Lung (tissue), 12 donors: ENCODE measurements around the gene STARD8. TPM values are rescaled to one million over a fixed set of nuclear protein-coding genes. Genes with fewer than 3 reads are reported as not detected.
"Not testable (repeated sequence)": the region's sequence is repeated elsewhere in the genome, so short reads cannot be mapped to it uniquely, and the experiment has no call there.

ENCODE experiments used
- ATAC-seq: fragments of 200-7000 bp; cut with Tn5 transposase; one replicate; pipeline ENCODE4 v1.9.1; 2020; ENCODE audit warnings: moderate number of reproducible peaks; ENCODE audit not compliant: insufficient read depth, low FRiP score
- DNase-seq, 3 donors: peaks; one replicate each; pipeline ENCODE4 v3.0.0-alpha.2; 2013 to 2017
- H3K27ac ChIP-seq, 2 donors: one replicate each; pipeline ENCODE4 v1.5.1; 2013; ENCODE audit warnings: mild to moderate bottlenecking in 2 of 2, moderate library complexity in 2 of 2, control low read depth in 1 of 2, inconsistent platforms in 1 of 2, low read depth in 1 of 2, low read length in 1 of 2
- H3K27me3 ChIP-seq, 3 donors: one replicate each; pipeline ENCODE4 v1.5.1; 2013; ENCODE audit warnings: low read length in 2 of 3; ENCODE audit not compliant: control insufficient read depth in 3 of 3, insufficient read depth in 3 of 3
- H3K36me3 ChIP-seq, 4 donors: one replicate each; pipeline ENCODE4 v1.5.1; 2013; ENCODE audit warnings: low read length in 4 of 4, mild to moderate bottlenecking in 1 of 4, moderate library complexity in 1 of 4; ENCODE audit not compliant: control insufficient read depth in 4 of 4, insufficient read depth in 4 of 4
- H3K4me1 ChIP-seq, 5 donors: one replicate each; pipeline ENCODE4 v1.5.1; 2013; ENCODE audit warnings: low read length in 5 of 5, mild to moderate bottlenecking in 2 of 5, moderate library complexity in 1 of 5; ENCODE audit not compliant: control insufficient read depth in 5 of 5, insufficient read depth in 5 of 5
- H3K4me3 ChIP-seq: one replicate; pipeline ENCODE4 v1.5.1; 2013; ENCODE audit warnings: mild to moderate bottlenecking, control low read depth, moderate library complexity
- H3K9ac ChIP-seq, 2 donors: one replicate each; pipeline ENCODE4 v1.5.1; 2013; ENCODE audit warnings: low read length in 2 of 2, control low read depth in 1 of 2; ENCODE audit not compliant: insufficient read depth in 1 of 2
- H3K9me3 ChIP-seq, 4 donors: one replicate each; pipeline ENCODE4 v1.5.1; 2013; ENCODE audit warnings: low read length in 3 of 4, mild to moderate bottlenecking in 1 of 4, moderate library complexity in 1 of 4; ENCODE audit not compliant: control insufficient read depth in 4 of 4, insufficient read depth in 3 of 4
- WGBS, 2 donors: extraction: QIAGEN DNeasy Blood & Tissue Kit; methylation state at CpG; one replicate each; pipeline ENCODE4 v1.1.7; 2013; 5-methylcytosine and 5-hydroxymethylcytosine counted together
- polyA plus RNA-seq, 2 donors: library from polyadenylated mRNA; stranded (reverse); fragments of 200-250 nt; gene quantifications; one replicate each; pipeline ENCODE4 v1.2.1, GENCODE V29; 2013
- total RNA-seq, 2 donors: library from RNA; depleted of rRNA in 1 of 2; stranded (reverse); fragments of >200 nt in 1 of 2; gene quantifications; one replicate each; pipeline ENCODE4 v1.2.1, GENCODE V29; 2014 to 2021
- TF ChIP-seq, protein P1 (sequence below): IDR thresholded peaks from 2 replicates; pipeline ENCODE4 v1.5.1; 2012; ENCODE audit warnings: mild to moderate bottlenecking; ENCODE audit errors: control extremely low read depth, extremely low read depth
- donor health status: control.
- donor health status: control.
- donor health status: Bipolar disorder and iron deficiency.
- donor health status: healthy.
- donor health status: DM: yes; HTN: yes; CAD: no.

STARD8 gene
- total and polyA plus RNA-seq, 4 donors = 5.7 to 20.2 (median 18.5) TPM

DNA sequence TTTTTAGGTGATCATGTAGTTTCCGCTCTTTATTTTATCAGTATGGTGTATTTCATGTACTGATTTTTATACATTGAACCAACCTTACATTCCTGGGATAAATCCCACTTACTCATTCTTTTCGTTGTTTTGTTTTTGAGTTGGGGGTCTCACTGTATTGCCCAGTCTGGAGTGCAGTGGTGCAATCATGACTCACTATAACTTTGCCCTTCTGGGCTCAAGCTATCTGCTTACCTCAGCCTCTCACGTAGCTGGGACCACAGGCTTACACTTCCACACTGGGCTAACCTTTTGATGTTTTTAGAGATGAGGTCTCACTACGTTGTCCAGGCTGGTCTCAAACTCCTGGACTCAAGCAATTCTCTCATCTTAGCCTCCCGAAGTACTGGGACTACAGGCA is 19.5 kb upstream of the STARD8 start:
- Histone ChIP-seq H3K27me3 (no peaks in the 10 kb centered on the region), H3K36me3 (no peaks in the 10 kb centered on the region), H3K9ac (no peak overlapping the region), H3K9me3 (peaks cover 0 to 2% (median 0%) of the 10 kb centered on the region in 4 donors), H3K27ac (no peak overlapping the region), H3K4me1 (no peaks in the 10 kb centered on the region), H3K4me3 (no peak overlapping the region)
- no peak for ATAC-seq
- 80 to 97% methylated on average over 5 of the region's 5 CpGs for WGBS, 2 donors
- DNase-seq = no peak
- TF ChIP-seq, protein P1, sequence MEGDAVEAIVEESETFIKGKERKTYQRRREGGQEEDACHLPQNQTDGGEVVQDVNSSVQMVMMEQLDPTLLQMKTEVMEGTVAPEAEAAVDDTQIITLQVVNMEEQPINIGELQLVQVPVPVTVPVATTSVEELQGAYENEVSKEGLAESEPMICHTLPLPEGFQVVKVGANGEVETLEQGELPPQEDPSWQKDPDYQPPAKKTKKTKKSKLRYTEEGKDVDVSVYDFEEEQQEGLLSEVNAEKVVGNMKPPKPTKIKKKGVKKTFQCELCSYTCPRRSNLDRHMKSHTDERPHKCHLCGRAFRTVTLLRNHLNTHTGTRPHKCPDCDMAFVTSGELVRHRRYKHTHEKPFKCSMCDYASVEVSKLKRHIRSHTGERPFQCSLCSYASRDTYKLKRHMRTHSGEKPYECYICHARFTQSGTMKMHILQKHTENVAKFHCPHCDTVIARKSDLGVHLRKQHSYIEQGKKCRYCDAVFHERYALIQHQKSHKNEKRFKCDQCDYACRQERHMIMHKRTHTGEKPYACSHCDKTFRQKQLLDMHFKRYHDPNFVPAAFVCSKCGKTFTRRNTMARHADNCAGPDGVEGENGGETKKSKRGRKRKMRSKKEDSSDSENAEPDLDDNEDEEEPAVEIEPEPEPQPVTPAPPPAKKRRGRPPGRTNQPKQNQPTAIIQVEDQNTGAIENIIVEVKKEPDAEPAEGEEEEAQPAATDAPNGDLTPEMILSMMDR = no peak

DNA sequence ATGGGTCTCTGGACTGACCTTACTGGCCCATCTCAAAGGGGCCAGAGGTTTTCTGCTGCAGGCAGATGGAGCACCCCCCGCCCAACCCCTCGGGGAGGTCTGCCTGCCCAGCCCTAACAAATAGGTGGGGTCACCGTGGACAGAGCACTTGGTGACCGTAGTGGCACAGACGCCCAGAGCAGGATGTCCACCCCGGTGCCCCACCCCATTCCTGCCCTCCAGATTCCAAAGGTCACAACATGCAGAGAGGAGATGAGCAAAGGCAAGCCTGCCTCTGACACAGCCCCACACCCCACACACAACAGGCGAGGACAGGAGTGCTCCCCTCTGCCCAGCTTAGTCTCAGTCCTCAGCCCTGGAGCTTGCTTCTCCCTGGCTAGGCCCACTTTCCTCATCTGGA is 17.5 kb upstream of the STARD8 start:
- not testable (repeated sequence) for H3K27ac ChIP-seq, H3K36me3 ChIP-seq, DNase-seq, H3K9ac ChIP-seq, H3K27me3 ChIP-seq, ATAC-seq, H3K9me3 ChIP-seq, H3K4me3 ChIP-seq, H3K4me1 ChIP-seq
- 62 to 100% methylated on average over 2 to 5 of the region's 7 CpGs for WGBS, 2 donors

DNA sequence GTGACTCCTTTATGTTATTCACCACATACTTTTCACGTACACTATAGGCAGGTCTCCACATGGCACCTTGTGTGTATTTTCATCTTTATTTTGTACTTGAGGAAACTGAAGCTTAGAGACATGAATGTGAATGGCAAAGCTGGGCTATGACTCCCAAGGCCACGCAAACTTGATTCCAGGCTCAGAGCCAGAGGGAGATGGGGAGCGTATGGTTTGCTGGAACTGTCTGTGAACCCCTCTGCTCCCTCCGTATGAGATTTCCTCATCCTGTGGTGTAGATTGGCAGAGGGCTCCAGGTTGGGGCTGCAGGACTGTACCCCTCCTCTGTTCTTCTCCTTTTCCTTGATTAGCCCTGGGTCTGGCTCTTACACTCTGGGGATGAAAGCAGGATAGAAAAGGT is 16.1 kb upstream of the STARD8 start:
- Histone ChIP-seq H3K27me3 (peaks cover 0 to 2% (median 0%) of the 10 kb centered on the region in 3 donors), H3K4me3 (no peak overlapping the region), H3K36me3 (no peaks in the 10 kb centered on the region), H3K4me1 (no peaks in the 10 kb centered on the region), H3K9me3 (peaks cover 0 to 2% (median 0%) of the 10 kb centered on the region in 4 donors), H3K9ac (no peak overlapping the region), H3K27ac (no peak overlapping the region)
- 69 to 71% methylated on average over 4 of the region's 4 CpGs for WGBS, 2 donors
- TF ChIP-seq, protein P1 = no peak
- ATAC-seq (no peak), DNase-seq (peak; percentile 43 to 81 (median 64))

DNA sequence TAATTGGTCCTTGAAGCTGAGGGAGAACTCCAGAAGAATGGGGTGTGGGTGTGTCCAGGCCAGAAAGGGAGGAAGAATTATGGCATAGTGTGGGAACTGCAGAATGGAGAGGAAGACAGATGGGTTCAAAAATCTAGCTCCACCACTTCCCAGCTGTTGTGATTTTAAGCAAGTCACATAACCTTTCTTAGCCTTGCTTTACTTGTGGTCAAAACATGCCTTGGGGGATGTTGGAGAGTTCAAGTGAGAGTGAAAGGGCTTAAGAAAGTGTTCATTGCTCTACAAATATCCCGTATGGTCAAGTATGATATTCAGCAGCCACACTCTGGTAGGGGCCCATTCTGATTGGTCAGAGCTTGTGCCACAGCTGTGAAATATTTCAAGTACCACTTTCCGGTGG is 15.0 kb upstream of the STARD8 start:
- TF ChIP-seq, protein P1 = no peak
- WGBS, 2 donors = 75 to 87% methylated on average over 2 of the region's 2 CpGs
- no peaks in the 10 kb centered on the region for H3K4me1 ChIP-seq
- H3K9me3 ChIP-seq = peaks cover 0 to 2% (median 0%) of the 10 kb centered on the region in 4 donors
- ATAC-seq = no peak
- no peak overlapping the region for H3K27ac ChIP-seq
- H3K9ac ChIP-seq = no peak overlapping the region
- no peak for DNase-seq
- no peak overlapping the region for H3K4me3 ChIP-seq
- H3K36me3 ChIP-seq = no peaks in the 10 kb centered on the region
- peaks cover 0 to 2% (median 0%) of the 10 kb centered on the region in 3 donors for H3K27me3 ChIP-seq
